Erythroblast (primary cell): ENCODE results near the gene LAMB4.

ENCODE experiments used
- GATA1 ChIP-seq: IDR thresholded peaks from 2 replicates; pipeline ENCODE4 v1.6.1; 2011; ENCODE audit warnings: low read depth, mild to moderate bottlenecking, control low read depth, low read length, moderate library complexity
- POLR2A ChIP-seq: IDR thresholded peaks from 2 replicates; pipeline ENCODE4 v1.6.1; 2011; ENCODE audit warnings: mild to moderate bottlenecking, low read length

DNA sequence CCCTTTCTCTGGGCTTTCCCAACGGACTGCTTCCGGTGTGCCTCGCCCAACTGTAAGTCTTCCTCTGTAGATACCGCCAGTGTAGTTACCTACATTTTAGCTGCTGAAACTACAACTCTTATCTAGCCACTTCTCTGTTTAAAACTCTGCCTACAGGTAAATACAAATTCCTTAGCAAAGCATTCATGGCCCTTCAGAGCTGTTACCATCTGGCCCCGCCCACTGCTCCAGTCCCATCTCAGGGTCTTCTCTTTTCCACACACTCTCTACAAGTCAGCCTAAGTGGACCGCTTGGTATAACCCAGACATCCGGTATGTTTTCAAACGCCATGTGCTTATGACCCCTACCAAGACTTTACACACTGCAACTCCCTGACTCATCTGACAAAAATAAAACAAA, 41.0 kb upstream of the LAMB4 start:
- TF ChIP-seq POLR2A (no peak), GATA1 (no peak)
